MM.1S (cell line): Measurements from ENCODE around the gene RWDD2A.
"Not testable (repeated sequence)": the region's sequence is repeated elsewhere in the genome, so short reads cannot be mapped to it uniquely, and the experiment has no call there.

Experiments
- CTCF ChIP-seq: fragments of 300-600 bp; sonication (generic); IDR thresholded peaks from 2 replicates; pipeline ENCODE4 v1.5.1; 2016; ENCODE audit warnings: antibody characterized with exemption, low read length, mixed read lengths
- EZH2 ChIP-seq: fragments of 300-600 bp; sonication (generic); optimal IDR thresholded peaks from 2 replicates; pipeline ENCODE3; 2017; ENCODE audit warnings: low read depth, mild to moderate bottlenecking, antibody characterized with exemption, low read length, mixed read lengths
- EZH2phosphoT487 ChIP-seq: fragments of 300-600 bp; sonication (generic); IDR thresholded peaks from 2 replicates; pipeline ENCODE4 v1.6.1; 2018; ENCODE audit warnings: antibody characterized with exemption, low read length

GRCh38 chr6:83191974-83192373, 1.2 kb upstream of the RWDD2A start:
- TF ChIP-seq CTCF, EZH2phosphoT487, EZH2: not testable (repeated sequence)
